NCI-H2107 treated with DMSO at 0.1 percent for 48 hours (cell line): ENCODE measurements around the gene GNB2.
A peak's percentile ranks its signal among the peaks of the same experiment; 100 is the strongest.
"Not testable (repeated sequence)": the region's sequence is repeated elsewhere in the genome, so short reads cannot be mapped to it uniquely, and the experiment has no call there.

Experiments used
- DNase-seq: peaks from one replicate; lab custom pipeline; 2025; ENCODE audit not compliant: unreplicated experiment; lab: John Stamatoyannopoulos, UW

GNB2 gene

GRCh38 chr7:100693312-100694097 lies 20.0 kb downstream of the GNB2 start:
- DNase-seq: no peak

GRCh38 chr7:100694098-100694745 lies 20.7 kb downstream of the GNB2 start, which contains the start of gene GIGYF1:
TSS of gene GIGYF1 (minus strand) at chr7:100694250. CDS start at chr7:100688238, 6,012 bp downstream.
- DNase-seq: no peak

- DNase-seq: no peak
Measured at GRCh38 chr7:100696123-100696521, 22.6 kb downstream of the GNB2 start.

- no peak for DNase-seq
Measured at GRCh38 chr7:100699018-100699417, 25.5 kb downstream of the GNB2 start.

- not testable (repeated sequence) for DNase-seq
Measured at GRCh38 chr7:100701089-100701488, 27.5 kb downstream of the GNB2 start.

GRCh38 chr7:100705320-100705752 lies 31.8 kb downstream of the GNB2 start:
- peak; percentile 49 for DNase-seq

GRCh38 chr7:100705753-100706671 lies 32.5 kb downstream of the GNB2 start, which contains the start of gene POP7:
TSS of gene POP7 (plus strand) at chr7:100706121. CDS start at chr7:100706831, 710 bp downstream.
- peak; percentile 96 for DNase-seq

GRCh38 chr7:100706672-100707311 lies 33.3 kb downstream of the GNB2 start:
- DNase-seq: no peak

- no peak for DNase-seq
Measured at GRCh38 chr7:100708395-100708794, 34.9 kb downstream of the GNB2 start.

- DNase-seq: no peak
Measured at GRCh38 chr7:100710452-100710851, 36.9 kb downstream of the GNB2 start.

- no peak for DNase-seq
Measured at GRCh38 chr7:100711369-100711768, 37.8 kb downstream of the GNB2 start.

GRCh38 chr7:100714725-100715124 lies 41.2 kb downstream of the GNB2 start:
- DNase-seq: no peak

- not testable (repeated sequence) for DNase-seq
Measured at GRCh38 chr7:100717073-100717472, 43.5 kb downstream of the GNB2 start.

- DNase-seq: no peak
Measured at GRCh38 chr7:100719523-100720278, 46.2 kb downstream of the GNB2 start.

- no peak for DNase-seq
Measured at GRCh38 chr7:100720279-100720670, 46.7 kb downstream of the GNB2 start, which contains the start of gene EPO. TSS of gene EPO (plus strand) at chr7:100720468. CDS start at chr7:100720981, 513 bp downstream.

- no peak for DNase-seq
Measured at GRCh38 chr7:100720671-100721504, 47.3 kb downstream of the GNB2 start.

- no peak for DNase-seq
Measured at GRCh38 chr7:100721505-100721812, 47.9 kb downstream of the GNB2 start.

GRCh38 chr7:100722480-100723212 lies 49.1 kb downstream of the GNB2 start:
- DNase-seq: no peak
